ENCODE results near the gene SLC38A3. TPM values are rescaled to one million over a fixed set of nuclear protein-coding genes. Genes with fewer than 3 reads are reported as not detected.

Gene SLC38A3
- total and polyA plus RNA-seq, 7 donors: 0.12 to 12.7 (median 3.3) TPM

DNA sequence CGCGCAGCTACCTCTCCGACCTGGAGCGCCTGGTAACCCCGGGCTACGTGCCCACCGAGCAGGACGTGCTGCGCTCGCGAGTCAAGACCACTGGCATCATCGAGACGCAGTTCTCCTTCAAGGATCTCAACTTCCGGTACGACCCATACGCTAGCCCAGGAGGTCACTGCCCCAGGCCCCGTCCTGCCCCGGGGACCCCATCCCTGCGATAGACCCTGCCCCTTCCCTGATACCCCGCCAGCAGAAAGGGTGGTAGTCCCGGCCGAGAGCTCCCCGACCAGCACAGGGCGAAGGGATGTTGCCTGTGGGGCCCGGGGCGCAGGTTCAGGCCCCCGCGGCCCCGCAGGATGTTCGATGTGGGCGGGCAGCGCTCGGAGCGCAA, 11.3 kb upstream of the SLC38A3 start:
- H3K4me3 ChIP-seq: no peak overlapping the region
- 24 to 31% (median 26%) methylated on average over 24 to 34 of the region's 34 CpGs for WGBS, 3 donors
- H3K36me3 ChIP-seq (ENCODE audit: insufficient read depth in 1 of 2, low read depth in 1 of 2): no peaks in the 10 kb centered on the region
- DNase-seq (no peak), ATAC-seq (no peak)
- TF ChIP-seq, protein P1, sequence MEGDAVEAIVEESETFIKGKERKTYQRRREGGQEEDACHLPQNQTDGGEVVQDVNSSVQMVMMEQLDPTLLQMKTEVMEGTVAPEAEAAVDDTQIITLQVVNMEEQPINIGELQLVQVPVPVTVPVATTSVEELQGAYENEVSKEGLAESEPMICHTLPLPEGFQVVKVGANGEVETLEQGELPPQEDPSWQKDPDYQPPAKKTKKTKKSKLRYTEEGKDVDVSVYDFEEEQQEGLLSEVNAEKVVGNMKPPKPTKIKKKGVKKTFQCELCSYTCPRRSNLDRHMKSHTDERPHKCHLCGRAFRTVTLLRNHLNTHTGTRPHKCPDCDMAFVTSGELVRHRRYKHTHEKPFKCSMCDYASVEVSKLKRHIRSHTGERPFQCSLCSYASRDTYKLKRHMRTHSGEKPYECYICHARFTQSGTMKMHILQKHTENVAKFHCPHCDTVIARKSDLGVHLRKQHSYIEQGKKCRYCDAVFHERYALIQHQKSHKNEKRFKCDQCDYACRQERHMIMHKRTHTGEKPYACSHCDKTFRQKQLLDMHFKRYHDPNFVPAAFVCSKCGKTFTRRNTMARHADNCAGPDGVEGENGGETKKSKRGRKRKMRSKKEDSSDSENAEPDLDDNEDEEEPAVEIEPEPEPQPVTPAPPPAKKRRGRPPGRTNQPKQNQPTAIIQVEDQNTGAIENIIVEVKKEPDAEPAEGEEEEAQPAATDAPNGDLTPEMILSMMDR (IDR thresholded peaks at IDR 0.05): no peak
- H3K27ac ChIP-seq: no peak overlapping the region
- no peaks in the 10 kb centered on the region for H3K9me3 ChIP-seq
- intact Hi-C loops (cut with DNase I): loop anchor here (1.0 to 5.0 kb wide), 5 partner anchors 32 to 135 kb away; partner anchors contain the start of gene TUSC2 (in 1 of the 2)
- H3K4me1 ChIP-seq: peaks cover 9% of the 10 kb centered on the region
- H3K27me3 ChIP-seq (ENCODE audit: insufficient read depth in 3 of 3, low read length in 2 of 3): peaks cover 0 to 18% (median 0%) of the 10 kb centered on the region in 3 donors

DNA sequence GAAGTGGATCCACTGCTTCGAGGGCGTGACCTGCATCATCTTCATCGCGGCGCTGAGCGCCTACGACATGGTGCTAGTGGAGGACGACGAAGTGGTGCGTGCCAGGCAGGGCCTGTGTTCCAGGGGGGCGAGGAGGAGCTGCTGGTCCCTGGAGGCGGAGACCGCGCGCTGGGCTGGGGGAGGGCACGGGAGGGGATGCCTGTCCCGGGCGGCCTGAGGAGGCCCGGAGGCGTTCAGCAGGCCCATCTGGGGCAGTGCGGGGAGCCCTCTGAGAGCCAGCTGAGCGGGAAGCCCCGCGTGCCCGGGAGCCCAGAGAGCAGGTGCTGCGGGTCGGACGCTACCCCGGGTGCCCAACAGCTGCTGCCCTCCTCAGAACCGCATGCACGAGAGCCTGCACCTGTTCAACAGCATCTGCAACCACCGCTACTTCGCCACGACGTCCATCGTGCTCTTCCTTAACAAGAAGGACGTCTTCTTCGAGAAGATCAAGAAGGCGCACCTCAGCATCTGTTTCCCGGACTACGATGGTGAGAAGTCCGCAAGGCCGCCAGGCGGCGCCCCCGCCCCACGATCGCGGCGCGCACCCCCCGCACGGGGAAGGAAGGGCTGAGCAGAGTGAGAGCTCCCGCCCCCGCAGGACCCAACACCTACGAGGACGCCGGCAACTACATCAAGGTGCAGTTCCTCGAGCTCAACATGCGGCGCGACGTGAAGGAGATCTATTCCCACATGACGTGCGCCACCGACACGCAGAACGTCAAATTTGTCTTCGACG, 10.8 kb upstream of the SLC38A3 start:
- intact Hi-C loops (cut with DNase I): loop anchor here (1.0 to 5.0 kb wide), 4 partner anchors 31 to 134 kb away; partner anchors contain the start of gene TUSC2 (in 1 of the 2)
- Histone ChIP-seq H3K4me3 (peak overlapping the region; percentile 23), H3K9me3 (no peaks in the 10 kb centered on the region), H3K4me1 (peaks cover 9% of the 10 kb centered on the region), H3K27me3 (ENCODE audit: insufficient read depth in 3 of 3, low read length in 2 of 3) (peaks cover 0 to 18% (median 0%) of the 10 kb centered on the region in 3 donors), H3K27ac (no peak overlapping the region), H3K36me3 (ENCODE audit: insufficient read depth in 1 of 2, low read depth in 1 of 2) (no peaks in the 10 kb centered on the region)
- TF ChIP-seq, protein P1 (IDR thresholded peaks at IDR 0.05): peak; percentile 80
- WGBS, 3 donors: 3 to 9% (median 5%) methylated on average over 62 to 70 of the region's 70 CpGs
- ATAC-seq (peak; percentile 70 to 90 (median 81)), DNase-seq (peak; percentile 71 to 86)

GRCh38 chr3:50194903-50195500, 10.1 kb upstream of the SLC38A3 start:
- 55 to 69% (median 58%) methylated on average over 13 to 14 of the region's 14 CpGs for WGBS, 3 donors
- Histone ChIP-seq H3K36me3 (ENCODE audit: insufficient read depth in 1 of 2, low read depth in 1 of 2) (no peaks in the 10 kb centered on the region), H3K4me1 (peaks cover 9% of the 10 kb centered on the region), H3K27me3 (ENCODE audit: insufficient read depth in 3 of 3, low read length in 2 of 3) (peaks cover 0 to 18% (median 0%) of the 10 kb centered on the region in 3 donors), H3K9me3 (no peaks in the 10 kb centered on the region), H3K27ac (no peak overlapping the region), H3K4me3 (peak overlapping the region; percentile 23)
- intact Hi-C loops (cut with DNase I): loop anchor here (1.0 to 5.0 kb wide), 4 partner anchors 30 to 134 kb away; partner anchors contain the start of gene TUSC2 (in 1 of the 2)
- TF ChIP-seq, protein P1 (IDR thresholded peaks at IDR 0.05): no peak
- ATAC-seq (peak; percentile 3 to 62 (median 44)), DNase-seq (no peak)

GRCh38 chr3:50195501-50196252, 9.4 kb upstream of the SLC38A3 start:
- peaks cover 9% of the 10 kb centered on the region for H3K4me1 ChIP-seq
- TF ChIP-seq, protein P1 (IDR thresholded peaks at IDR 0.05): no peak
- 46 to 67% (median 64%) methylated on average over 4 of the region's 4 CpGs for WGBS, 3 donors
- no peak overlapping the region for H3K4me3 ChIP-seq
- peaks cover 0 to 18% (median 0%) of the 10 kb centered on the region in 3 donors for H3K27me3 ChIP-seq (ENCODE audit: insufficient read depth in 3 of 3, low read length in 2 of 3)
- H3K36me3 ChIP-seq (ENCODE audit: insufficient read depth in 1 of 2, low read depth in 1 of 2): no peaks in the 10 kb centered on the region
- H3K27ac ChIP-seq: no peak overlapping the region
- peak in 1 of 4 donors; percentile 18 for ATAC-seq
- no peaks in the 10 kb centered on the region for H3K9me3 ChIP-seq
- no peak for DNase-seq
- intact Hi-C loops (cut with DNase I): loop anchor here in 1 of 2 donors (2.0 kb wide), 1 partner anchor 133 kb away; the partner anchor contains the start of gene TUSC2

Data from psoas muscle (tissue), 8 donors.